ENCODE measurements around the gene HLCS. TPM values are rescaled to one million over a fixed set of nuclear protein-coding genes. Genes with fewer than 3 reads are reported as not detected.

HLCS gene
- 47.5 and 50.6 TPM in 2 replicates for total RNA-seq

GRCh38 chr21:36966066-36966820 lies at the start of gene HLCS:
Gene HLCS (minus strand): TSS chr21:36966669. CDS start chr21:36966638, 31 bp downstream.

GRCh38 chr21:37006486-37007291 lies 40.2 kb upstream of the HLCS start, which contains the start of gene RIPPLY3:
Gene RIPPLY3 (plus strand): TSS chr21:37006702. CDS start chr21:37006773, 71 bp downstream.

Small RNA genes lying within 50 kb of the gene (small RNA-seq; reads per million reads assigned to genes)
- not detected for gene RF00019
- 0.53 reads per million, percentile 14 among the genes with 10 or more reads in this experiment for gene RNA5SP491

Other genes with a start within 250 kb of the HLCS start
- gene RIPPLY3, start 40.0 kb upstream of the HLCS start, total RNA-seq = 0.11 TPM in 1 of 2 replicates, not detected in the other
- 10.3 and 10.6 TPM in 2 replicates for gene PIGP, start 106.4 kb upstream of the HLCS start, total RNA-seq
- gene TTC3, start 106.6 kb upstream of the HLCS start, total RNA-seq = 328 and 353 TPM in 2 replicates